Stimulated activated CD8-positive, alpha-beta memory T cell treated with anti-CD3 and anti-CD28 coated beads, Interleukin-7, amount 100 ng/mL, for 1 hour (primary cell): ENCODE measurements around the gene PAPPA2.
"Not testable (repeated sequence)": the region's sequence is repeated elsewhere in the genome, so short reads cannot be mapped to it uniquely, and the experiment has no call there.

ENCODE experiments used
- DNase-seq, 2 donors: peaks; one replicate each; pipeline ENCODE4 v3.0.0-alpha.2; 2020; ENCODE audit warnings: low read depth in 2 of 2

PAPPA2 gene

GRCh38 chr1:176462674-176463378, at the start of gene PAPPA2:
TSS of gene PAPPA2 (plus strand) at chr1:176463175. CDS start at chr1:176556323, 93,148 bp downstream.
- DNase-seq, result no peak

DNA sequence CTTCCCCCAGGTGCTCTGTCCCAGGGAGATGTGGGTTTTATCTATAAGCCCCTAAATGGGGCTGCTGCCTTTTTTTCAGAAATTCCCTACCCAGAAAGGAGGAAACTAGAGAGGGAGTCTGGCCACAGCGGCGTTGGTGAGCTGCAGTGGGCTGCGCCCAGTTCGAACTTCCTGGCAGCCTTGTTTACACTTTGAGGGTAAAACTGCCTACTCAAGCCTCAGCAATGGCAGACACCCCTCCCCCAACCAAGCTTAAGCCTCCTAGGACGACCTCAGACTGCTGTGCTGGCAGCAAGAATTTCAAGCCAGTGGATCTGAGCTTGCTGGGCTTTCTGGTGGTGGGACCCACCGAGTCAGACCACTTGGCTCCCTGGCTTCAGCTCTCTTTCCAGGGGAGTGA, 46.2 kb upstream of the PAPPA2 start:
- DNase-seq, result no peak

GRCh38 chr1:176419608-176420007, 43.4 kb upstream of the PAPPA2 start:
- not testable (repeated sequence) for DNase-seq

- DNase-seq, result no peak
Observed at GRCh38 chr1:176434234-176434633, 28.7 kb upstream of the PAPPA2 start.

DNA sequence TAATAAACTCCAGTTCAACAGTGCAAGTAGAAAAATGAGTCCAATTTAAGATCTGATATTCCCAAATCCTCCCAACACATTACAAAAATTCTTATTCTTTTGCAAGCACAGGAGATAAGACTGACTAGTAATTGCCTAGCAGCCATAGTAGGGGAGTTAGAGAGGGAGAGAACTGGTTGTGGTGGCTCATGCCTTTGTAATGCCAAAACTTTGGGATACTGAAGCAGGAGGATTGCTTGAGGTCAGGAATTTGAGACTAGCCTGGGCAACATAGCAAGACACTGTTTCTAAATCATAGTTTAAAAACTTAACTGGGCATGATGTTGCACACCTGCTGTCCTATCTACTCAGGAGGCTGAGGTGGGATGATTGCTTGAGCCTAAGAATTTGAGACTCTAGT, 26.7 kb upstream of the PAPPA2 start:
- no peak for DNase-seq

GRCh38 chr1:176440176-176440575, 22.8 kb upstream of the PAPPA2 start:
- DNase-seq, result no peak

DNA sequence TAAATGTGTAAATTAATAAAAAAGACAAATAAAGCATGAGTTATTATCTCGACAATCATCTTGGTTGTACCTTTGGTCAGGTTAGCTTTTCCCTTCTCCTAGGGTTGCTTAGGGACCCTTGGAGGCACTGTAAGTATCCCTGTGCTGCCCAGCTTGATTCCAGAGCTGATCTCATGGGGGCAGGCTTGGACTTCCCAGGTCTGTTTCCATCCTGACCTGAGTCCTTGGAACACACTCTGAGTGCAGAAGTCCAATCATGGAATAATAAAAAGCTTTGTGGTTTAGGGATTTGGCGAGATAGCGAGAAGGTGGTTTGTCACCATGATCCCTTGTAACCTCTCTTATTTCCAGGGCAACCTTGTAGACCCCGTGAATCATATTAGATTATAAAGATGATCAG, 18.7 kb upstream of the PAPPA2 start:
- no peak for DNase-seq

- DNase-seq, result no peak
Observed at GRCh38 chr1:176445402-176445801, 17.6 kb upstream of the PAPPA2 start.

GRCh38 chr1:176448340-176448739, 14.6 kb upstream of the PAPPA2 start:
- no peak for DNase-seq

GRCh38 chr1:176450526-176450925, 12.4 kb upstream of the PAPPA2 start:
- no peak for DNase-seq

GRCh38 chr1:176451741-176452140, 11.2 kb upstream of the PAPPA2 start:
- not testable (repeated sequence) for DNase-seq

GRCh38 chr1:176456795-176457194, 6.2 kb upstream of the PAPPA2 start:
- DNase-seq, result no peak

DNA sequence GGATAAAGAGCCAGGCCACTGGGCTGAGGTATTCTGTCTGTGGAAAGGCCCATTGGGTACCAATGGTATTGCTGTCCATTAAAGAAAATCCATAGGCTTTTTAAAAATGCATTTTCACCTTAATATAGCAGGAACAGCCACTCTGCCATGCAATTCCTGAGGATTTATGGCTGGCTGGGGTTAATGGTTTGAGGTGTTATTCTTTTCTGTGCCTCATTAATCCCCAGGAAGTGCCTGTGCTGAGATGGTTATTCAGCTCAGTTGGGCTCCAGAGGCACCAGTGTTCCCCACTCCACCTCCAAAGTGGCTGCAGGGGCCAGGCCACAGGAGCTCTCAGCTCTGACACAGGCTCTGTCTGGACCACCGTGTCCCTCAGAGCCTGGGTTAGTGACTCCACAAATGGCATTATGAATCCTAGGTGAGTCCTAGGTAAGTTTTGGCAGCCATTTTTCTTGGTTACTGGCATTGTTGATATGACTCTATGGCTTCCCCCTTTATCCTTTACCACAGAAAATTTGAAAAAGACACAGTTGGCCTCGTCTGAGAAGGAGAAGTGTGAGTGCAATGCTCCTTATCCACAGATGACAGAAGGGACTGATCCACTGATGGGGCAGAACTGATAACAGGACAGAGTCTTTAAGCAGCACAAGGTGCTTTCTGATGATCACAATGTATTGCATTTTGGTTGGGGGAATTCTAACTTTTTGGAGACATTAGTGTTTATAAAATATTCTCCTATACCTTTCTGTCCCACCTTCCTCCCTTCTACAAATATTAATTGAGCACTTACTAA, 2.2 kb upstream of the PAPPA2 start:
- no peak for DNase-seq

- no peak for DNase-seq
Observed at GRCh38 chr1:176461576-176461975, 1.4 kb upstream of the PAPPA2 start.

DNA sequence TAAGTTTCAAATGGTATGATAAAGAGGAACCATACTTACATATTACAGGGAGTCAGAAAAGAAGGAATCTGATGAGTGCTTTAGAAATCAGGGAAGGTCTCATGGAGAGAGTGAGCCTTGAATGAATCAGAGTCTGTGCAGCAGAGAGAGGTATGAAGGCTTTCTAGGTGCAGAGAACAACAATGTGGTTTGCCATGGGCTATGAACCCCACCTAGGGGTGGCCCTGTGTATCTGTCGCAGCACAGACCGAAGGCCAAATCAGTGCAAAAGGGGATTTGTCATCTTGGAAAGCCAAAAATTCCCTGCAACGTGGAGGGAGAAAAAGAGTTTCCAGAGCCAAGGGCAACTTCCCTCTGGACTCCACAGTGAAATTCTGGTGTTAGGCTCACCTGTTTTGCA, 3.5 kb downstream of the PAPPA2 start:
- DNase-seq, result no peak

GRCh38 chr1:176469450-176470010, 6.6 kb downstream of the PAPPA2 start:
- no peak for DNase-seq

GRCh38 chr1:176471338-176472121, 8.6 kb downstream of the PAPPA2 start:
- no peak for DNase-seq

DNA sequence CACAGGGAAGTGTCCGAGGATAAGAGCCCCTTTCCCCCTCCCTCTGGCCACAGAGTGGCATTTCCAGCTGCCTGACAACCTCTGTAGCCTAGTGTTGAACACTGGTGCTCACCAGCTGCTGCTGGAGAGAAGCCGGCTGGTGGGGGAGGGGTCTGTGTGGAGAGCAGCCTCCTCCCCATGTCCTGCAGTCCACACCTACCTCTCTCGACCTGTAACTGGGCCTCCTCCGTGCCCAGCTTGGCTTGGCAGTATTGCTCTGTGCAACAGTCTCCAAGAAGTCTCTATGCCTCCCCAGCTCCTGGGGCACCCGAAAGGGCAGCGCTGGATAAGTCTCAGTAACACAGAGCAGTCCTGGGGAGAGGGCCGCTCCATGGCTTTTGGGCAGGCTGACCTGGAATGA, 17.0 kb downstream of the PAPPA2 start:
- DNase-seq, result no peak

- DNase-seq, result no peak
Observed at GRCh38 chr1:176480750-176481149, 17.8 kb downstream of the PAPPA2 start.

- DNase-seq, result no peak
Observed at GRCh38 chr1:176485083-176485482, 22.1 kb downstream of the PAPPA2 start.

DNA sequence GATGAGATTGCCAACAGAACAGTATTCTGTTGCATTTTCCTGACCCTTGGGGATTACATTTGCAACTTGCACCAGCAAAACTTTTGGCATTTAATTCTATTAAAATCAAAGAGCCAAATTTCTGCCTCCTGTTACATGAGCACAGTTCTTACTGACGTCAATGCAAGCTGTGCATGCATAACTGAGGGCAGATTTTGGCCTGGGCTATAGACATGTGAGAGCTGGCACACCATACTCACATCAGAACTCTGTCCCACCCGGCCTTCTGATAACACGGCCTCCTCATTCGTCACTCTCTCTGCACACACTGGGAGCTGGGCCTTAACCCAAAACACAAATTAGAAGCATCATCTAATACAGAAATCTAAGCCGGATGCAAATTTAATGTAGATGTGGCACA, 31.5 kb downstream of the PAPPA2 start:
- no peak for DNase-seq

- no peak for DNase-seq
Observed at GRCh38 chr1:176499671-176500070, 36.7 kb downstream of the PAPPA2 start.
